Measurements from ENCODE around the gene TMPRSS2.

DNA sequence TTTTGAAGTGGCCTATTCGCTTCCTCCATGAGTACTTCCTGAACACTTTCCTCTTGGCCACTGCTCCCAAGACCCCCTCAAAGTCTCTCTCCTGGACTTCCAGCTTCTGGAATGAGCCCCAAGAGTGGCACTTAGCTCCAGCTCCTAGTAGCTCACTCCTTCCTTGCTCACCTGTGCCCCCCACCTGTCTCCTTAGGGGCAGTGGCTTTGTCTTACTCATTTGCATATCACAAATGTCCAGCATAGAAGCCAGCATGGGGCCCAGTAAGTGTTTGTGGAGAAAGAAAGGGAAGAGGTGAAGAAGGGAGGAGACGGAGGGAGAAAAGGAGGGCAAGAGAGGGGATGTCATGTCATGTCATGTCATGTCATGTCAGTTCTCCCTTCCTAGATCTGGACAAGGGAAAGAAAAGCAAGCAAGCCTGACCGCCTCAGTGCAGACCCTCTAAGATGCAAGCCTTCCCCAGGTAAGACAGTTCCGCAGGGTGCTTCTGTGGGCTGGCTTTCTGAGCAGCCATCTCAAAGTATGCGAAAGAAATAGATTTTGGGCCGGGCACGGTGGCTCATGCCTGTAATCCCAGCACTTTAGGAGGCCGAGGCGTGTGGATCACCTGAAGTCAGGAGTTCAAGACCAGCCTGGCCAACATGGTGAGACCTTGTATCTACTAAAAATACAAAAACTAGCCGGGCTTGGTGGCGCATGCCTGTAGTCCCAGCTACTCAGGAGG is 88.8 kb downstream of the TMPRSS2 start:
- TF ChIP-seq, protein P1, sequence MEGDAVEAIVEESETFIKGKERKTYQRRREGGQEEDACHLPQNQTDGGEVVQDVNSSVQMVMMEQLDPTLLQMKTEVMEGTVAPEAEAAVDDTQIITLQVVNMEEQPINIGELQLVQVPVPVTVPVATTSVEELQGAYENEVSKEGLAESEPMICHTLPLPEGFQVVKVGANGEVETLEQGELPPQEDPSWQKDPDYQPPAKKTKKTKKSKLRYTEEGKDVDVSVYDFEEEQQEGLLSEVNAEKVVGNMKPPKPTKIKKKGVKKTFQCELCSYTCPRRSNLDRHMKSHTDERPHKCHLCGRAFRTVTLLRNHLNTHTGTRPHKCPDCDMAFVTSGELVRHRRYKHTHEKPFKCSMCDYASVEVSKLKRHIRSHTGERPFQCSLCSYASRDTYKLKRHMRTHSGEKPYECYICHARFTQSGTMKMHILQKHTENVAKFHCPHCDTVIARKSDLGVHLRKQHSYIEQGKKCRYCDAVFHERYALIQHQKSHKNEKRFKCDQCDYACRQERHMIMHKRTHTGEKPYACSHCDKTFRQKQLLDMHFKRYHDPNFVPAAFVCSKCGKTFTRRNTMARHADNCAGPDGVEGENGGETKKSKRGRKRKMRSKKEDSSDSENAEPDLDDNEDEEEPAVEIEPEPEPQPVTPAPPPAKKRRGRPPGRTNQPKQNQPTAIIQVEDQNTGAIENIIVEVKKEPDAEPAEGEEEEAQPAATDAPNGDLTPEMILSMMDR (IDR thresholded peaks at IDR 0.05), result no peak
- TF ChIP-seq POLR2A (IDR thresholded peaks at IDR 0.05), result no peak

Data from thyroid gland (tissue), 4 donors.